HG02852 (cell line): Measurements from ENCODE around the gene RABGAP1L.
"Not testable (repeated sequence)": the region's sequence is repeated elsewhere in the genome, so short reads cannot be mapped to it uniquely, and the experiment has no call there.

Experiments used
- ATAC-seq: cut with Tn5 transposase; IDR thresholded peaks from one replicate; pipeline ENCODE4 v1.9.1; 2021; ENCODE audit warnings: mild to moderate bottlenecking, moderate library complexity; ENCODE audit not compliant: unreplicated experiment

Gene RABGAP1L

GRCh38 chr1:174550296-174550695 lies 391.0 kb downstream of the RABGAP1L start:
- no peak for ATAC-seq

DNA sequence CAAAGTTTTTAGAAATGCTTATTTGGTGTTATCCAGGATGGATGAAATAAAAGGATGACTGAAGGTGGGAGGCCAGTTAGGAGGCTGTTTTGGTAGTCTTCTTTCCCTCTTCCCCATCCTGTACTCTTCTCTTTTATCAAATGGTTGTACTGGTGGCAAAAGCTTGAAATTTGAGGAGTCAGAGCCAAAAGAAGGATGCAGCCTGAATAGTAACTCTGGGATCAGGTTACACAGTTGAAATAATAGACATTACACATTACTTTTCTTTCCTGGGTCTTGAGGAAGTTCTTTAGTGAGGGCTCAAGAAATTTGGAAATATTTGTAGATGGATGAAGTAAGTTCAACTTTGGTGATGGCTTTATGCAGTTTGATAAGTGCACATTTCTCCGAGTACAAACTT lies 397.1 kb downstream of the RABGAP1L start:
- ATAC-seq: no peak

DNA sequence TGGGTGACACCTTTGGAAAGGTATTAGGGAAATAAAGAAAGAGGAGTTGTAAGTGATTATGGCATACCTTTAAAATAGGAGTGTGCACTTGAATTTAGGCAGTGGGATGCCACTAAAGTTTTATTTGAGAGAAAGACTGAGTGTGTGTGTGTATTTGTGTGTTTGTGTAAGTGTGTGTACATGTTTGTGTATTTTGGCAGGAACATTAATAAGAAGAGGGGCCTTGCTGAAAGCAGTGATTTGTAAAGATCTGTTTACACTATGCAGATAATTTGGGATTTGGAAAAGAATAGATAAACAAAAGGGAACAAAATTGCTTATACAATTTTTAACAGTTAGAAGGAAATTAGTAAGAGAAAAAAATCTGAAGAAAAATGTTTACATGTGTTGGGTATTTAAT lies 409.2 kb downstream of the RABGAP1L start:
- no peak for ATAC-seq

DNA sequence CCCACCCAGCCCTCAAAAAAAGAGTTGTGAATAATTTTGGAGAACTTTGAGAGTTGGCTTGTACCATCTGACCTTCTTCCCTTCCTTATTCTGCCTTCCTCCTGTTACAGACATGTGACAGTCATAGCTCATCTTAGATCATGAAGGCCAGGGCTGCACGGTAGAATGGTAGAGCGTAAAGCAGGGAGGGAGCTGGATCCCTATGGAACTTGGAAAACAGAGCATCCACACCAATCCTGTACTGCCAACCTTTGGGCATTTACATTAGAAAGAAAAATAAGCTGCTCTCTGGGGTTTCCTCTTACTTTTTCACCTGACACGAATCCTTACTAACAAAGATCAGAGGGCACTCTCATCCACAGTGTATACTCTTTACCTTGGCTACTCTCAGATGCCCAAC lies 409.9 kb downstream of the RABGAP1L start:
- no peak for ATAC-seq

DNA sequence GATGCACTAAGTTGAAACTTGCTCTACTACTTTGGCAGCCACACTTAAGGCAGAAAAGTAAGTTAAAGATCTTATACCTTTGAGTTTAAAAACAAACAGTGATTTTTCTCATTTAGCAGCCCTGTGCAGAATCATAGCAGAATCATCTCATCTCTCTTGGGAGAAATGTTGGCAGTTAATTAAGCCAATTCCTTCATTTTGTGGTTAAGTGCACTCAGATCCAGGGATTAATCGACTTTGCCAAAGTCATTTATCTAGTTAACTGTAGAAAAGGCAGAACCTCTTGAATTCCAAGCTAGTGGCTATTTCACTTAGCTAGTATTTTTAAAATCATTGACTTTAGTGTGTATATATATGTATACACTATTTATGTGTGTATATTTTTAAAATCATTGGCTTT lies 413.5 kb downstream of the RABGAP1L start:
- no peak for ATAC-seq

GRCh38 chr1:174576120-174576519 lies 416.8 kb downstream of the RABGAP1L start:
- ATAC-seq: not testable (repeated sequence)

GRCh38 chr1:174577681-174578080 lies 418.4 kb downstream of the RABGAP1L start:
- no peak for ATAC-seq

GRCh38 chr1:174580801-174581200 lies 421.5 kb downstream of the RABGAP1L start:
- ATAC-seq: no peak

GRCh38 chr1:174583316-174583715 lies 424.0 kb downstream of the RABGAP1L start:
- ATAC-seq: no peak

DNA sequence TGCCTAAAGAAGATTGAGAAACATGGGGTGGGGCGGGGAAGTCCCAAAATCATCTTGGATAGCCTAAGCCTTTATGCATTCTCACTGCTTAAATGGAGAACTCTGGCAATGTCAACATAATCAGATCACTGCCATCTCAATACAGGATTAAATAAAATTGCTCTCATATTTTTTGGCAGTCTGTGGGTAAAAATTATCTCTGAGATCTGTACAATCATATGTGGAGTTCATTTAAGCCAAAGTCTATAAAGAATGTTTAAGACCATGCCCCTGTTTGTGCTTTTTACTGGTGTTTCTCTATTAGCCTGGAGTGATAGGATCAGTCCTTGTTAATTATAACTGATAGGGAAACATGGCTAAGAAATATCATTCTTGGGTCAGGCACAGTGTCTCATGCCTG lies 424.8 kb downstream of the RABGAP1L start:
- no peak for ATAC-seq

DNA sequence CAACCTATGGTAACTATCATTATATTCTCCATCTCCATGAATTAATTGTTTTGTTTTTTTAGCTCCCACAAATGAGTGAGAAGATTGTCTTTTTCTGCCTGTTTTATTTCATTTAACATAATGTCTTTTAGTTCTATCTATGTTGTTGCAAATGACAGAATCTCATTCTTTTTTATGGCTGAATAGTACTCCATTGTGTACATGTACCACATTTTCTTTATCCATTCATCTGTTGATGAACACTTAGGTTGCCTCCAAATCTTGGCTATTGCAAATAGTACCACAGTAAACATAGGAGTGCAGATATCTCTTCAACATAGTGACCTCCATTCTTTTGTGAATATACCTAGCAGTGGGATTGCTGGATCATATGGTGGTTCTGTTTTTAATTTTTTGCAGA lies 429.3 kb downstream of the RABGAP1L start:
- ATAC-seq: not testable (repeated sequence)

- ATAC-seq: no peak
Observed at GRCh38 chr1:174605198-174605597, 445.9 kb downstream of the RABGAP1L start.

GRCh38 chr1:174606471-174606870 lies 447.2 kb downstream of the RABGAP1L start:
- no peak for ATAC-seq

DNA sequence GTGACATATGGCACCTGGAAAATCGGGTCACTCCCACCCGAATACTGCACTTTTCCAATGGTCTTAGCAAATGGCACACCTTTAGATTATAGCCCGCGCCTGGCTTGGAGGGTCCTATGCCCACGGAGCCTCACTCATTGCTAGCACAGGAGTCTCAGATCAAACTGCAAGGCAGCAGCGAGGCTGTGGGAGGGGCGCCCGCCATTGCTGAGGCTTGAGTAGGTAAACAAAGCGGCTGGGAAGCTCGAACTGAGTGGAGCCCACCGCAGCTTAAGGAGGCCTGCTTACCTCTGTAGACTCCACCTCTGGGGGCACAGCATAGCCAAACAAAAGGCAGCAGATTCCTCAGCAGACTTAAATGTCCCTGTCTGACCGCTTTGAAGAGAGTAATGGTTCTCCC lies 458.6 kb downstream of the RABGAP1L start:
- not testable (repeated sequence) for ATAC-seq

DNA sequence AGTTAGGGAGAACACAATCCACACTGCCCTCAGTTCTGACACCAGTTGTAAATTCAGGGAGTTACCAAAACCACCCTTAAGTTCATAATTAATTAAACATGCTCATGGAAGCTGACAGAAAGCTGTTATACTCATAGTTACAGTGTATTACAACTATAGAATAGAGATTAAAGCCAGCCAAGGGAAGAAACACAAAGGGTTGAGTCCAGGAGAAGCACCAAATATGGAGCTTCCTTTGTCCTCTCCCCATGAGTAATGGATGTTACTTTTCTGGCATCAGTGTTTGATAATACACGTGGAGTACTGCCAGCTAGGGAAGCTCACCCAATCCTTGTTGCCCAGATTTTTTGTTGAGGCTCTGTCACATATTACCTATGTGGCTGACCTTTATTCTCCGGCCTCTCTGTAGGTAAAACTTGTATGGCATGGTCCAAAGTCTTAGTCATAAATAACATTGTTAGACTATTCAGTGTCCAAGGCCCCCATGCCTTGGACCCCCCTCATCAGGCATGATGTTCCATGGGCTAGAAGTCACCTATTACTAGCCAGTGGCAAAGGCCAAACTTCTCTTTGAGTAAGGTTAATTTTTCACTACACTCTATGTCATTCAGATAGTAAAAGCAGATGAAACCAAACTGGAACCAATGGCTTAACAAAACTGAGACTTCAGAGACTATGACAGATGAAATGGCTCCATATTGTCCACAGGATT lies 464.2 kb downstream of the RABGAP1L start:
- ATAC-seq: no peak

DNA sequence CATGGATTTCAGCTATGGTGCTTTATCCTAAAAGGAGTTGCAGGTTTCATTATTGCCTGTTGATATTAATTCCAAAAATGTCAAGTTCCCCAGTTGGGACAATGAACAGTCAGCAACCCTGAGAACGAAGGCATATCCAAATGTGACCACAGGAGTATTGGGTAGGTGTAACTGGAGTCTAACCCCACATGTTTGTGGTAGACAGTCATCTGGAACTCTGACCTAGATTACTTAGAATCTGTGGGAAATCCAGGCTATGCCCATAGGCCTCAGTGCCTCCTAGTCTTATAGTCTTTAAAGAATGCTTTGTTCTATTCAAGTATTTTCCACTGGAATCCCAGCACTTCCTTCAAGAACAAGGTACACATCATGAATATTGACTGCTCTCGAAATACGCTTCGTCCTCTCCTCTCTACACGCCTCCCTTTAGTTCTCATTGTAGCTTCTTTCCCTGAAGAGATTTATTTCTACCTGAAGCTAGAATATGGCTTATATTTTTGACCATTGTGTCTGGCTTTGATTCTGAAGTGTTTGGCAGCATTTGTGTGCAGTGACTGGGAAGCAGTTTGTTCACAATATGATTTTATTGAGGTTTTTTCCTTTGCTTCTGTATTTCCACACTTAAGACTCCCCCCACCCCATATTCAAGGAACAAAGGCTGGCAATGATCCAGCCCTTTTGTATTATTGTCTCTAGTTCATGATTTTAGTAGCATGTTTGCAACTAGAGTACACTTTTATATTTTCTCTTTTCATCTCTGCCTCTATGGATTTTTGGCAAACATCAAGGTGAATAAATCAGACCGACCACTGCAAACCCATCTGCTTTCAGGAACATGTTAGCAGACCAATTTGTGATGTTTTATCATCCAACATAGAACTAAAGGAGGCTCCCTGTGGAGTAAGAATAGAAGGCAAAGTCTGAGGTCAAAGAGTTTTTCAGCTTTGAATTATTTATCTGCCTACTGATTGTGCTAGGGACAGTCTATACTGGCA lies 467.0 kb downstream of the RABGAP1L start:
- no peak for ATAC-seq

DNA sequence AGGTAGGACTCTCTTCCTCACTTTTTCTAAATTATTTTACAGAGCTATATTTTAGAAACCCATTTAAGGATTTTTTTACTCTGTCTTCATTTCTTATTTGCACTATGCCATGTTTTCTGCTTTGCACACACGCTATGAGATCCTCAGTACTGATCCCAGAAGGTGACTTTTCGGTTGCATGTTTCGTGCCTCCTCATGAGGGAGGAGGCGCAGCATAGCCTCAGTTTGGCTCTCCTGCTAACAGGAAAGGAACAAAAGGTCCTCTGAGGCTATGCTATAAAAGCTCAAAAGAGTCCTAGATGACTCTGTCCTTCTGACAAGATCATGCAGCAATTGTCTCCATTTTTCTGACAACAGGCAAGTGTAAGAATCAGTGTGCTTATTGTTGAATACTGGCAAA lies 478.2 kb downstream of the RABGAP1L start:
- no peak for ATAC-seq

DNA sequence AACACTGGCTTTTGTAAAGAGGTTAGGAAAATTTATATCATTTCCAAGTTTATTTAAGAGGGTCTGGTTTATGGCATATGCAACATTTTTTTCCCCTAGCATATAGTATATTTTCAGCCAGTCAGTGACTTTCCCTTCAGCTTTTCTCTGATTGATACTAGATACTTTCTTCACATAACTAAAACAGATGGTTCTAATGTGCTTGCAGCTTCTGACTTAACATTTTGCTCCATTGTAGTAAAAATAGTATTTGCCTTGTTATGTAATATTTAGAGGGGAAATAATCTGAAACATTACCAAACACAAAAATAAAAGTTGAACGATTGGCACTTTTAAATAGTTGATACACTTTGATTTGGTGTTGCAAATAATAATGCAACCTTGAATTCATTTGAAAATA lies 480.1 kb downstream of the RABGAP1L start:
- no peak for ATAC-seq

DNA sequence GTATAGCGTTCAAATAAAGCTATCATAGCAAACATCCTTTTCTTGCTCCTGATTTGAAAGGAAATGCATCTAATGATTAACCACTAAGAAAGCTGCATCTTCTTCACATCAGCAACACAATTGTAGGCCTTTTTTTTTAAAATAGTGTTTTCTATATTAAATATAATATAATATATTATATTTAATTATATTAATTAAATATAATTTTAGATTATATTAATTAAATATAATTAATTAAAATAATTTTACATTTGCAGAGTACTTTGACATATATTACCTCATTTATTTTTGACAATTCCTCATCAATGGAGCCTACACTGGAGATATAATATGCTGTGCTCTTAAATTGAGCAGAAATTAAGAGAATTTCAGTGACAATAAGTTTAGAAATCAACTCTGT lies 481.5 kb downstream of the RABGAP1L start:
- ATAC-seq: no peak

DNA sequence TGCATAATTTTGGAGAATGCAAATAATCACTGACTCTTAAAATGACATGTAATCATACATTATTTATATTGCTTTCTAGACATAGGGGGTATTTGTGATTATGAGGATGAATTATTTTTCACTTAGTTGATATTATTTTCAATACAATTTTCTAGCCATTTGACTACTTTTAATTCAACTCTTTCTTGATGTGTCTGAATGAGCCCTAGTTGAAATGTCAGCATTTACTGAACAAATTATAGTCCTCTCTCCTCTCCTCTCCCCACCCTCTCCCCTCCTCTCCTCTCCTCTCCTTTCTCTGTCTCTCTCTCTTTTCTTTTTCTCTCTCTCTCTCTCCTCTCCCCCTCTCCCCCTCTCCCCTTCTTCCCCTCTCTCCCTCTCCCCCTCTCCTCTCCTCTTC lies 483.1 kb downstream of the RABGAP1L start:
- ATAC-seq: no peak

DNA sequence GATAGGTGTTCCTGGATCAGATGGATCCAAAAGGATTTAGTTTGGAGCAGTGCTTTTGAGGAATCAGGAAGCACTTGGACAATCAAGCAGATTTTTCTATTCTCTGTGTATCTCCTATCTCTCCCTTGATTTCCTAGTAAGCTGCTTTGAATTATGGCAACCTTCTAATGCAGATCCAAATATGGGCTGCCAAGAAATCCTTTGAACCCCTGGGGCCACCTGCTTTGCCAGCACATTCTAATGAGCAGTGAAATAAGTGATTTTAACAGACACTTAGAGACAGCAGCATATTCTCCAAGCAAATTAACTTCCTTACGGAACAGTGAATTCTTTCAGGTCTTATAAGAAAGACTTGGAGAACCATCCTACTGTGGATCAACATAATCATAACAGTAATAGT lies 483.9 kb downstream of the RABGAP1L start:
- ATAC-seq: no peak

GRCh38 chr1:174649572-174649971 lies 490.3 kb downstream of the RABGAP1L start:
- ATAC-seq: not testable (repeated sequence)
